SKM-1 treated with dmso at 0.1 percent for 144 hours (cell line): ENCODE data around the gene SPTBN2.
"Not testable (repeated sequence)": the region's sequence is repeated elsewhere in the genome, so short reads cannot be mapped to it uniquely, and the experiment has no call there.

Source experiments
- DNase-seq: peaks from one replicate; lab custom pipeline; 2025; ENCODE audit not compliant: unreplicated experiment; lab: John Stamatoyannopoulos, UW

The SPTBN2 gene

DNA sequence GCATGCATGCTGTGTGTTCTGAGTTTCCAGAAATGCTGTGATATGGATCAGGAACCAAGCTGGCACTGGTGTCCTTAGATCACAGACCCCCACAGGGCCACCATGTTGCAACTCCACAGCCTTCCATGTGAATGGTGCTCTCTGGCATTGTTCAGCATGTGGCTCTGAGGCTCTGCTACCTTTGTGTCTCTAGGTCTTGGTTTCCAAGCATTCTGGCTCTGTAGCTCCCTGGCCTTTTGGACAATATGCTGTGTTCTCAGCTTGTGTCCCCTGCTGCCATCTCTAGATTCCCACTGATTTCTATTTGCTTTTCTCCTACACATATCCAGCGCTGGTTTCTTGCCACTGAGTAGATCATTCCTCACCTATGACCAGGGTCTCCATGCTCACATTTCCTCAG lies 3.9 kb downstream of the SPTBN2 start:
- DNase-seq: no peak

DNA sequence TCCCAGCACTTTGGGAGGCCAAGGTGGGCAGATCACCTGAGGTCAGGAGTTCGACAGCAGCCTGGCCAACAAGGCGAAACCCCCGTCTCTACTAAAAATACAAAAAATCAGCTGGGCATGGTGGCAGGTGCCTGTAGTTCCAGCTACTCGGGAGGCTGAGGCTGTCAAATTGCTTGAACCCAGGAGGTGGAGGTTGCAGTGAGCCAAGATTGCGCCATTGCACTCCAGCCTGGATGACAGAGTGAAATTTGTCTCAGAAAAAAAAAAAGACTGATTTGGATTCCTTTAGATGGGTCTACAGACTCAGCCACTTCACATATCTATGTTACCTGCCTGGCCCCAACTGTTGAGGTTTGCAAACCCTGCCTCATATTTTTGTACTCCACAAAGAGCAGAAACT lies 4.8 kb downstream of the SPTBN2 start:
- not testable (repeated sequence) for DNase-seq

DNA sequence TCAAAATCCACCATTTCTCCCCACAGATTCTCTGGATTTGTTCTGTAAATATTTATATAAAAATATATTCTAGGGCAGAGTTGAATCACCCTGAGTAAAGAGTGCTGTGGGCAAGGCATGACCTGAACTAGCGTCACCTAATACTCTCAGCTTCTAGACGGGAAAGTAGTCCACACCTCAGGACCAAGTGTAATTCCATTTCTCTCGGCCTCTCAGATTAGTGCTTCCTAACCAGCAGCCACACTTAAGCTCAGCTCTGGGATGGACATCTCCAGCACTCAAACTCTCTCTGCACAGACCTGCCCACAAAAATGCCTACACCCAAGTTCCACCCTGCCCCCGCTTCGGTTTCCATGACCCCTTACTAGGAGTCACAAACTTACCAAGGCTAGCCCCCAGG lies 5.3 kb downstream of the SPTBN2 start:
- DNase-seq: no peak

DNA sequence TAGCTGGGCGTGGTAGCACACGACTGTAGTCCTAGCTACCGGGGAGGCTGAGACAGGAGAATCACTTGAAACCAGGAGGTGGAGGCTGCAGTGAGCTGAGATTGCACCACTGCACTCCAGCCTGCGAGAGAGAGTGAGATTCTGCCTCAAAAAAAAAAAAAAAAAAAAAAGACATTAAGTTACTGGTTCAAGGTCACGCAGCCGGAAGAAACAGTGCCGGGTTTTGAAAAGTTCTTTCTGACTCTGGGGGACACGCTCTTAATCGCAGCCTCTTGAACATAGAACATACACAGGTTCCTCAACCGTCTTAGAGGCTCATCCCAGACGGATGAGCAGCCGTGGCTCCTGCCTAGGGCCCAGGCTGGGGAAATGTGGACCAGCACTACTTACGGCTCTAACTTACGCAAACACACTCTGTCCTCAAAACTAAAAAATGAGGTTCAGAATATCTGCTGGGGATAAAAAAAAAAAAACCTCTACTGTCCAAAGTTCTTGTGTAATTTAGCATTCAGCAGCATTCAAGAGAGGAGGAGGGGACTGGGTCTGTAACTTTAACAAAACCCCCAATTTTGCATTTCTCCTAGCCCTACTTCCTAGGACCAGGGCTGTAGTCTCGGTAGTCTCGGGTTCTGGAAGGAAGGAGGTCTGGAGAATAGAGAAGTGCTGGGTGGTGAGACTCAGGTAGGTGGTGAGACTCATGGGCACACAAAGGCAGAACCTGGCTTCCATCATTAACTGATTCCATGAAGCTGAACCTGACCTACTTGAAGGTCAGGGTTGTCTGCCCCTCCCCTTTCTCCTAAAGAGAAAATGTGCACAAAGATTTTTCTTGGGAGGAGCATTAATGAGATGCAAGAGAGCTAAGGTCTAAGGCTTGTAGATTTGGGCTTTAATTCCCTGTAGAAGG lies 6.0 kb downstream of the SPTBN2 start:
- no peak for DNase-seq

DNA sequence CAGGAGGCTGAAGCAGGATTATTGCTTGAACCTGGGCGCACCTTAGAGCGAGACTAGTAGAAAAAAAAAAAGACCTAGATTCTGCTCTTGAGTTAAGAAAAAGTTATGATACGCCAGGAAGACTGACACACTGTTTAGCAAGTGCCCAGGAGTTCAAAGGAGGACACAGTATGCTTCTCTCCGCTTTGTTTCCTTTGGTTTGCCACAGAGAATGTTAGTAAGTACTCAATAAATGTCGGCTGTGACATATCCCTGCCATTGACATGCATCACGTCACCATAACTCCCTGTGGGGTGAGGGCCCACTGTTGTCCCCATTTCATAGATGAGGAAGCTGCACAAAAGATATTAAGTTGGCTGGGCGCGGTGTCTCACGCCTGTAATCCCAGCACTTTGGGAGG lies 7.1 kb downstream of the SPTBN2 start:
- no peak for DNase-seq

DNA sequence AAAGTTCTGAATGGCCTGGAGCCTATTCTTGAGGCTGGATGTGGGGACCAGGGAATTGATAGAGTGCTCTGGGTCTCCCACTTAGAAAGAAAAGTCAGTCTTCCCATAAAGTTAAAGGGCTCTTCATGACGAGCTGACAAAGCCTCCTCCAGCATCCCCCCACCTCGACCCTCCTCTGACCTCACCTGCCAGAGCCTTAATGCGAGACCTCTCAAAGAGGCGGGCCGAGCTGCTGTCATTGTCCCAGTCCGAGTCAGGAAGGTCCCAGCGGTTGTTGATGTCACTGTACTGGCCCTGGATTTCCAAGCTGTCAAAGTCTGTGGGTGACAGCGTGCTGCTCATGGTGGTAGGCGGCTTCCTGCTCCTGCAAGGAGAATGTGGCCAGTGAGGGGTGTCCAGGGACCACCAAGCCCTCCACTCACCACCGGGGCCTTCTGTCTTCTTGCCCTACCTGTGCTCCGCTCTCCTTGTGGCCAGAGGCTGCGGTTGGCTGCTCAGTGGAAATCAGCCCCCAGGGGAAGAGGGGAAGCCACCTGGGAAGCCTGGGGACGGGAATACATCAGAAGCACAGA lies 8.0 kb downstream of the SPTBN2 start:
- no peak for DNase-seq

DNA sequence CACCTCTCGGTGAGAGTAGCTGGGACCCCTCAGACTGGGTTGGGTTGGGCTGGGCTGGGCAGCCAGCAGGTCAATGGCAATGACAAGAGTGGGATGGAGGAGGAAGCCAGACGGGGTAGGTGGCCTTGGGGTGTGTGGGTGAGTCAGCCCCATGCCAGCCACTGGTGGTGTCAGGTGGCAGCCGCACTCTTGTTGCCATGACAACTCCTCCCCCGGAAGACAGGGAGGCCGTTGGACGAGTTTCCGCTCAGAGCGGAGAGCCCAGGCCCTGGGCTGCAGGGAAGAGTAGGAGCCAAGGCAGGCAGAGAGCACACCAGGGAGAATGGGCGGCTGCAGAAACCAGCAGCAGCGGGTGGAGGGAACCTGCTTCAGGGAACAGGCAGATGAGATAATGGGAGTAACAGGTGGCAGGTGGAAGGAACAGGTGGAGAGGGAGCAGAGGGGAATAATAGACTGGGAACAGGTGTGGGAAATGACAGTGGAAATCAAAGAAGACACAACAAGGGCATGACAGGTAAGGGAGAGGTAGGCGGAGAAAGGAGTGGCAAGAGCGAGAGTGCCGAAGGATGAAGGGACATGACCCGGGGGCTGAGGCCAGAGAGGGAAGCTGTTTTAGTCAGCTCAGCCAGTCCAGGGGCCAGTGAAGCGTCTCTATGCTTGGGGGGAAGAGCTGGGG lies 8.7 kb downstream of the SPTBN2 start:
- DNase-seq: no peak

DNA sequence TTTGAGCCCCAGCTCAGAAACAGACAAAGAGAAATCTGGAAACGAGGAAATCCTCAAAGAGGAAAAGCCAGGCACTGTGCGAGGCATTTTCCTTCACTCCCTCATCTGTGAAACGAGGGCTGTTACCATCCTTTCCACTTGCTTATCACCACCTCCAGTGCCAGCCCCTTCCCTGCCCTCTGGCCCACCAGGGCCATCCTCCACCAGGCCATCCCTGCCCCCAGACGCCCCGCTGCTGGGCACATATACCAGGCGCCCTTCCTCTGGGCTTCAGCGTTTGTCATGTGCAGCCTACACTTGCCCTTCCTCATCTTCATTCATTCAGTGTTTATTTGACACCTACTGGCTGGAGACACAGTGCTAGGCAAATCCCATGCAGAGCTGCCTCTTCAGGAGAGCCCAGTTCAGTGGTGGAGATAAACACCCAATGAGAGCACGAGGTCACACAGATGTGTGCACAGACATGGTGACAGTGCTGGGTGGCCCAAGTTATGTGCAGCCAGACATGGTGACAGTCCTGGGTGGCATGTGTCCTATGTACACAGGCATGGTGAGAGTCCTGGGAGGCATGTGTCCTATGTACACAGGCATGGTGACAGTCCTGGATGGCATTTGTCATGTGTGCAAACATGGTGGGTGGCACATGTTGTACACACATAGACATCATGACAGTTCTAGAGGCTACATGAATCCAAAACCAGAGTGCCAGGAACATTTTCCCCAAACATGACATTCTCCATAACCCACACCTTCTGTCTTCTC lies 9.7 kb downstream of the SPTBN2 start:
- no peak for DNase-seq

DNA sequence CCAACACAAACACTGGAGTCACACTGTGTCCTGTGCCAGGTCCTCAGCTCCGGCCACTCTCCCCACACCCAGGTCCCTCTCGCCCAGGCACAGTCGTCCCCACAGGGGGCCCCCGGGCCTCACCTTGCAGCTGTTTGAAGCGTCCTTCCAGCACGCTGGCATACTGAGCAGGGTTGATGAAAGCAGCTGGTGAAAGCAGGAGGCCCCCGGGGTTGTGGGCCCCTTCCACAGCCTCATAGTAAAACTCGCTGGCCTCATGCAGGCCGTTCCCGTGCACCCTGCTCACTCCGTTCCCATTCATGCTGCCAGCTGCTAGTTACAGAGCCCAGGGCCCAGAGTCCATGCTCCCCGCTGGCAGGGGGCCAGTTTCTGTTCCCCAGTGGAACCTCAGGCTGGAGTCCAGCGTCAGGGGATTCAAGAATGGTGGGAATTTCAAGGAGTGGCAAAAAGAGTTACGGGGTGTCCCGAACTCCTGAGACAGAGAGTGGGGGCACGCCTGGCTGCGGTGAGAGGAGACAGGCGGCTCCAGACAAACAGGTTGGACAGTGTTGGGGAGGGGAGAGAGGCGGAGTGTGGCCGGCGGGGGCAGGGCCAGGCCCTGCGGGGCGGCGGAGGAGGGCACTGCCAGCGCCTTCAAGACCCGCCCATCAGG lies 10.6 kb downstream of the SPTBN2 start:
- no peak for DNase-seq

DNA sequence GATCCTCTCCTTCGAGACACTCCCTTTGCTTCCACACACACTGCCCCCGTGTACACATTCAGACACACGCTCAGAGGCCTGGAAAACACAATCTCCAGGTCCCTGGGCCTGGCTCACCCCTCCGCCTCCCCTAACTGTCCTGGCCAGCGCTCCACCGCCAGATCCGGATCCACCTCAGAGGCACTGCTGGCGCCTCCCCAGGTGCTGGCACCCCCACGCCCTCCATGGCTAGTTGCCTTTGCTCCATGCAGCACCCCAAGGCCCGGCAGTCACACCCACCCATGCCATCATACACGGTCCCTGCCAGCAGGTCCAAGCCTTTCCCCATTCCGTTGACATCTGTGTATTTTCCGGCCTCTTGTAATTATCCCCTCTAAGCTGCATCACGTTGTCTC lies 11.1 kb downstream of the SPTBN2 start:
- DNase-seq: no peak

DNA sequence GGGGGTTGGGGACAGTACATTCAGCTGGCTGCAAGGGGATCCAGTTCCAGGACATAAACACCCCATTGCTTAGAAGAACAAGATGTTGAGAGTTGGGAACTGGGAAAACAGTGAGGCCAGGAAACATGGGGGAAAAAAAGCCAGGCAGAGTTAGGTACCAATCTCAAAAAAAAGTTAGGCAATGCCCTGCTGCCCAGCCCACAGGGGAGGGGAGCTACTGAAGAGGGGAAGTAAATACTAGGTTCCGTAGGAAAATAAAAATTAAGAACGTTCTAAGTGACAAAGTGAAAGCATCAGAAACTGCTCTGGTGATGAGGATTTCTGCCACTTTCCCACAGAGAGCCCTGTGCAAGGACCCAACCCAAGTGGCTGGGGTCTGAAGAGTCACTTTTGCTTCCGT lies 12.0 kb downstream of the SPTBN2 start:
- DNase-seq: no peak

DNA sequence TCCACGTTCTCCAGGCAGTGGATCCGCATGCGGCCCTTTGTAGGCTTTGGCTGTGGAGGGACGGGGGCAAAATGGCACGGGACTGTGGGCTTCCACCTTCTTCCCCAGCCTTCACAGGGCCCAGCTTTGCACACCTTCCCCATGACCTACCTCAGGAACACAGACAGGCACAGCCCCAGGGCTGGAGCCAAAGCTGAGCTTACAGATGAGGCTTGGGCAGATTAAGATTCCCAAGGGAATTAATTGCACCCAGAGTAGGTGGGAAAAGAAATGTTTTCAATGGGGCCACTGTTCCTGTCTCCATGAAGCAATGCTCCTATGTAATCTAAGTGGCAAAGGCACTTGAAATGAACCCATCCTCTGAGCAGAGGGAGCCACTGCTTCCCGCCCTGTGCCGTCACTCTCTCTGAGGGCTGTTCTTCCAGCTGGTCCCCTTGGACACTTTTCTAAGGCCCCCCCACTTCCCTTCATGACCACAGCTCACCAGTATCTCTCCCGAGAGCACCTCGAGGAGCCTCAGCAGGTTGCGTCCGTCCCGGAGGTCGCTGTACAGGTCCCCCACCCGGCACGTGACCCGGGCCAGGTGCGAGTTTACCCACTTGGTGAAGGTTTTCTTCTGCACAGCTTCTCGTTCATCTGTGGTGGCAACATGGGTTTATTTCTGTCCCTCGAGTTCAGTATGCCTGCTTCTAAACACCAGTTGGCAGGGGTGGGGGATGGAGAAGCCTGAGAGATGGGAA lies 13.5 kb downstream of the SPTBN2 start:
- DNase-seq: no peak

DNA sequence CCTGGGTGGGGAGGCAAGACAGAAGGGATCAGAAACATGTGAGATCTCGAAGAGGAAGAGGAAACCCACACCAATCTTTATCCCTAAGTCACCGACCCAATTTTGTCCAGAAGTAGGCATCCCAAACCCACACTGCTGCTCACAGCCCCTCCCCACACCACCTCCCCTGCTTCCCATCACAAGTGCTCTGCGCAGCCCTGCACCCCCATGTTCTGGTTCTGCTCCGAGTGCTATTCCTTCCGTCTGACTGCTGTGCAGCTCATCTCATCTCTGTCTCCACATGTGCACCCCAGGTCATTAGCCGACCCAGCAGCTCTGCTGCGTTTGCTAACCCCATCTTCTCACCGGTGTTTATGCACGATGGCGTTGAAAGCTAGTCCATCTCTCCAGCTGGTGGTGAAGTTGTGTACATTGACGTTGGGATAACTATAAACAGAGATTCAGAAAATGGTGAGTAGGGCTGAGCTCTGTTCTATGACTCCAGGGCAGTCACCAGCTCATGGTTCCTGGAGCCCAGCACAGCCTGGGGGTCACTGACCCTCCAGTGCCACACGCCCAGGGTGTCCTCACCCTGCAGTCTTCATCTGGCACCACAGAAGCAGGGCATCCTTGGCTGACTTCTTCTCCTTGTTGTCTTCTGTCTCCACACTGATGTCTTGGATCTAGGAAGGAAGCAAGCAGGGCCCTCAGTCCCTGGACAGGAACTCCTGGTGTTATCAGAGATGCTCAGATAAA lies 15.1 kb downstream of the SPTBN2 start:
- no peak for DNase-seq

DNA sequence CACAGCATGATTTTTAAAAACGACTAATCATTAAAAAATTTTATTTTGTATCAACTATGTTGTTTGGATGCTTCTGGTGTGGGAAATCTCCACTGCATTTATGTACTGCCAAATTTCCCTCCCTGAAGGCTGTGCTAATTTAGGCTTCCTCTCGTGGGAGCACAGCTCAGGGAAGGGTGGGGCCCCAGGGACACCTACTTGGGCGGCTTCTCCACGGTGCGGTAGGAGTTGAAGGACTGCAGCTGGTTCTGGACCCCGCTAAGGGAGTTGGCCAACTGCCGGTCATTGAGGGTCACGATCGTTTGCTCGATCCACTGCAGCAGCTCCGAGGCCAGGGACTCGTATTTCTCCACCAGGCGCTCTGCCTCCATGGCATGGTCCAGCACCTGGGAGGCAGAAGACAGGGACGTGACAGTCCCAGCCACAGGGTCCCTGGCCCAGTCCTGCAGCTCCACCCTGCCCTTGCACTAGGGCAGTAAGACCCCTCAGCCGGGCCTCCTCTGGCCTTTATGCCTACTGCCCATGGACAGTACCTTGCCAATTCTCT lies 18.6 kb downstream of the SPTBN2 start:
- no peak for DNase-seq

DNA sequence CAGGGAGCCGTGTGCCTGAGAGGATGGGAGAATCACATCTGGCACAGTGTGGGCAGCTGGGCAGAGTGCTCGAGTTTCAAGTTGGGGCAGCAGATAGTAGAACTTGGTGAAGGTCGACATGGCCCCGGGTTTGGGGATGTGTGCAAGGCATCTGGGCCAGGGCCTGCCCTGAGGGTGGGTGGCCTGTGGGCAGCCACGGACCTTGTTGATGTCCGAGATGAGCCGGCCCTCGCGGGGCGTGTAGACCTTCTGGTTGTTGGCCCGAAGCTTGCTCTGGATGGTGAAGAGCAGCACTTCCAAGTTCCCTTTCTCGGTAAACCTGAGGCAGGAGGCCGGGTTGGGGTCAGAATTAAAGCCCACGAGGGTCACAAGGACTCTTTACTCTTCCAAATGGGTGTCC lies 20.3 kb downstream of the SPTBN2 start:
- no peak for DNase-seq

DNA sequence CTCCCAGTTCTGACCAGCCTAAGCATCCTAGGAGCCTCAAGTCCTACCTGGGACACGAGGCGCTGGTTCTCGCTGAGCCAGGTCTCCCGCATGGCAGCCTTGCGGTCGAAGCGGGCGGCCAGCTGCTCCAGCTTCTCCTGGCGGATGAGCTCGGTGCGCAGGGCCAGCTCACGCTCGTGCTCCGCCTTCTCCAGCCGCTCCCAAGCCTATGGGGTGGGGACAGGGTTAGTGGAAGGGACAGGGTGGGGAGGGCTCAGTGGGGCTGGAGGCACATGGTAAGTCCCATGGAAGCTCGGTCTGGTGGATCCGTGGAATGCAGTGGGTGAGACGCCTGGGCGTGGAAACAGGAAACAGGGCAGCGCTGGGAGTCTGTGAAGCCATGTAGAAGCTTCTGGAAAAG lies 20.9 kb downstream of the SPTBN2 start:
- DNase-seq: no peak

DNA sequence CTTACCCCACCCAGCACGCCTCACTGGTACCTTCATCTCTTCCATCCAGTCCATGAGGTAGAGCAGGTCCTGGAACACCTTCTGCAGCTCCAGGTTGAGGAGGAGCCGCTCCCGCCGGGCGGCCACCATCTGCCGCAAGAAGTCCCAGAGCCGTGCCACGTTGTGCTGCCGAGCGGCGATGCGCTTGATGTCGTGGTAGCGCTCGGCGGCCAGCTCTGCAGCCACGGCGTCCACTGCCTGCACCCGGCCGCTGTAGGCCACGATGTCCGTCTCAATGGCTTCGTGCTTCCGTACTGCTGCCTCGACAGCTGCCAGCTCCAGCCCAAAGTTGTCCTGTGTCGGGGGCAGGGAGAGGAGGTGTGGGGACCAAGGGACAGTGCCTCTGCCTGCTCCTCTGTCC lies 21.5 kb downstream of the SPTBN2 start:
- no peak for DNase-seq

DNA sequence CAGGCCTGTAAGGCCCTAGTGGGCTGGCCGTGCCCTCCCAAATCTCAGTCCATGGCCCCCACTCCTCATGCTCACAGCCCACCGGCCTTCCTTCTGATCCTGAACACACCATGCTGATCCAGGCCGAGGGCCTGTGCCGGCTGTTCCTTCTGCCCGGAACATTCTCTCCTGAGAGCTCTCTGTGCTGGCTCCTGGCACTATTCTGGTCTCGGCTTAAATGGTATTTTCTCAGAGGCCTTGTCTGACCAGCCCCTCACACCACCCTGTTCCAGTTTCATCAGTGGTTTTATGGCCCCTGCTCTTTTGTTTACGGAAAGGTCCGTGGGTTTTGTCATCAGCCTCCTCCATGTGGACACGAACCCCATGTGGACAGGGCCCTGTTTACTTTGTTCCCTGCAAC lies 22.0 kb downstream of the SPTBN2 start:
- no peak for DNase-seq

DNA sequence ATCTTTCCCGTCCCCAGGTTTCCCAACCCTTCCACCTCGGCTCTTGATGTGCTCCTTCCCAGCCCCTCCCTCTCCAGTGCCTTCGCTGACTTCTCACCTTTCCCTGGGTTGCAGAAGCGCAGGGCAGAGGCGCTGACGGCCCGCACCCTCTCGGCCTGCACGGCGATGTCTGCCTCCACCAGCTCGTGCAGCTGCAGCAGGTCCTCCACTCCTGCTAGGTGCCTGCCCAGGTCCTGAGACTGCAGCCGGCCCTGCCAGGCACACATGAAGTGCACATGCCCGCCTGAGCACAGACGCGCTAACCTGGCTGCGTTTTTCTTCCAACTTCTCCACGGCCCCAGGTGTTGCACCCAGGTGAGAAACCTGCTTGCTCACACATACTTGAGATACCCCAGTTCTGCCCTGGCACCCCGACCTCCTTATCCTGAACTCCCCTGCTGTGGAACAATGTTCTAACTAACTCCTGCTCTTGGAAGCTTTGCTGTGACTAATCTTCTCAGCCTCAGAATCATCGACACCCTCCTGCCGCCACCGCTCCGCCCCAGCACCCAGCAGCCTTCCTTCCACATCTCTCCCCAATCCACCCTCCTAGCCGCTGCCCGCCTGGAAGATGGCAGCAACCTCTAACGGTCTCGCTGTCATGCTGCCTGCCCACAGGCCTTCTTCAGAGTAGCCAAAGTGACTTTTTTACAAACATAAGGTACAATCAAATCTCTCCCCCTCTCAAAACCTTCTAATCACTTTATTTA lies 23.3 kb downstream of the SPTBN2 start:
- no peak for DNase-seq
